ENCODE measurements around the gene PIWIL4.

DNA sequence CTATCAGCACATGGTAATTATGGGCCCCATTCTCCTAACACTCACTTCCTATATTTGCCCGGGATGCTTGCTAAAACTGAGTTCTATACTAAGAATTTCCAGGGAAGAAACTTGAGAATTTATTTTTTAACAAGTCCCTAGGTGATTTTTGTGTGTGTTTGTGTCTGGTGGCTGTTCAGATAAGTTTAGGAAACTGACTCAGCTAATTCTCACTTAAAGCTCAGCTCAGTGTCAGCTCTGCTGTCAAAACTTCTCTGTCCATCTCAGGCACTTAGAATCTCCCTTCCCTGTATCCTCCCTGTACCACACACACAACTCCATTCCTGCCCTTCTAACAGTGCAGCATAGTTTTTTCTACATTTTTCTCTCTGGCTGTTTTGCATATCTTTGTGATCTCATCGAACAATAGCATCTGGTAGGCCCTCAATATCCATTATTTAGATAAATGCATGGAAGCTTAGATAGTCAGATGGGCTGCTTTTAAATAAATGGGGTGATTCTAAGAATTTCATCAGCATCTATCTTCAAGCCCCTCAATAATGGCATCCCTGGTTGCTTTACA is 69.3 kb downstream of the PIWIL4 start:
- TF ChIP-seq RFX5 (IDR thresholded peaks at IDR 0.05; ENCODE audit: borderline replicate concordance, low read depth, low read length) (no peak), YY1 (IDR thresholded peaks at IDR 0.05; ENCODE audit: low read depth, low read length) (no peak), EP300 (IDR thresholded peaks at IDR 0.05; ENCODE audit: borderline replicate concordance in 1 of 2, low read depth in 2 of 2, low read length in 2 of 2) (no peak)
- TF ChIP-seq, protein P1, sequence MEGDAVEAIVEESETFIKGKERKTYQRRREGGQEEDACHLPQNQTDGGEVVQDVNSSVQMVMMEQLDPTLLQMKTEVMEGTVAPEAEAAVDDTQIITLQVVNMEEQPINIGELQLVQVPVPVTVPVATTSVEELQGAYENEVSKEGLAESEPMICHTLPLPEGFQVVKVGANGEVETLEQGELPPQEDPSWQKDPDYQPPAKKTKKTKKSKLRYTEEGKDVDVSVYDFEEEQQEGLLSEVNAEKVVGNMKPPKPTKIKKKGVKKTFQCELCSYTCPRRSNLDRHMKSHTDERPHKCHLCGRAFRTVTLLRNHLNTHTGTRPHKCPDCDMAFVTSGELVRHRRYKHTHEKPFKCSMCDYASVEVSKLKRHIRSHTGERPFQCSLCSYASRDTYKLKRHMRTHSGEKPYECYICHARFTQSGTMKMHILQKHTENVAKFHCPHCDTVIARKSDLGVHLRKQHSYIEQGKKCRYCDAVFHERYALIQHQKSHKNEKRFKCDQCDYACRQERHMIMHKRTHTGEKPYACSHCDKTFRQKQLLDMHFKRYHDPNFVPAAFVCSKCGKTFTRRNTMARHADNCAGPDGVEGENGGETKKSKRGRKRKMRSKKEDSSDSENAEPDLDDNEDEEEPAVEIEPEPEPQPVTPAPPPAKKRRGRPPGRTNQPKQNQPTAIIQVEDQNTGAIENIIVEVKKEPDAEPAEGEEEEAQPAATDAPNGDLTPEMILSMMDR (IDR thresholded peaks at IDR 0.05; ENCODE audit: control extremely low read depth in 1 of 3, insufficient read depth in 1 of 3, low read depth in 1 of 3, low read length in 3 of 3), result no peak
